Fibroblast of villous mesenchyme (primary cell): ENCODE data around the gene GRP. TPM values are rescaled to one million over a fixed set of nuclear protein-coding genes. Genes with fewer than 3 reads are reported as not detected.

Experiments used
- DNase-seq: peaks from one replicate; pipeline ENCODE4 v3.0.0-alpha.2; 2010; ENCODE audit warnings: low read depth
- H3K4me3 ChIP-seq: 2 replicates; pipeline ENCODE4 v1.5.1; 2011; ENCODE audit warnings: low read depth, mild to moderate bottlenecking, low read length
- CTCF ChIP-seq: IDR thresholded peaks from 2 replicates; pipeline ENCODE4 v1.5.1; 2012; ENCODE audit warnings: low read depth, mild to moderate bottlenecking, low read length; ENCODE audit not compliant: insufficient read depth
- total RNA-seq: library from RNA; depleted of rRNA; stranded (reverse); fragments of >200 nt; gene quantifications from 2 replicates; pipeline ENCODE4 v1.2.3, GENCODE V29; 2012

GRP gene
- total RNA-seq, 1 donor = not detected

- DNase-seq = no peak
- H3K4me3 ChIP-seq = no peak overlapping the region
- no peak for TF ChIP-seq CTCF
These were observed 1.1 kb downstream of the GRP start for GRCh38 chr18:59220784-59221765.

- H3K4me3 ChIP-seq = no peak overlapping the region
- TF ChIP-seq CTCF = no peak
- no peak for DNase-seq
These were observed 2.4 kb downstream of the GRP start for GRCh38 chr18:59222341-59222740.

GRCh38 chr18:59228351-59228750 is 8.4 kb downstream of the GRP start:
- peak; percentile 29 for DNase-seq
- no peak for TF ChIP-seq CTCF

GRCh38 chr18:59229191-59229590 is 9.2 kb downstream of the GRP start:
- H3K4me3 ChIP-seq = no peak overlapping the region
- no peak for DNase-seq
- TF ChIP-seq CTCF = no peak

More at GRCh38 chr18:59228351-59228750, 8.4 kb downstream of the GRP start:
- H3K4me3 ChIP-seq = no peak overlapping the region

GRCh38 chr18:59229701-59230443 is 9.9 kb downstream of the GRP start:
- H3K4me3 ChIP-seq = no peak overlapping the region

GRCh38 chr18:59231114-59231513 is 11.2 kb downstream of the GRP start:
- H3K4me3 ChIP-seq = no peak overlapping the region
- TF ChIP-seq CTCF = no peak
- no peak for DNase-seq

More at GRCh38 chr18:59229701-59230443, 9.9 kb downstream of the GRP start:
- DNase-seq = peak; percentile 5
- TF ChIP-seq CTCF = no peak
